ENCODE data around the gene PLBD2. TPM values are rescaled to one million over a fixed set of nuclear protein-coding genes. Genes with fewer than 3 reads are reported as not detected.

Gene PLBD2
- total RNA-seq, 1 experiment from 2014 or later = 6.8 TPM

DNA sequence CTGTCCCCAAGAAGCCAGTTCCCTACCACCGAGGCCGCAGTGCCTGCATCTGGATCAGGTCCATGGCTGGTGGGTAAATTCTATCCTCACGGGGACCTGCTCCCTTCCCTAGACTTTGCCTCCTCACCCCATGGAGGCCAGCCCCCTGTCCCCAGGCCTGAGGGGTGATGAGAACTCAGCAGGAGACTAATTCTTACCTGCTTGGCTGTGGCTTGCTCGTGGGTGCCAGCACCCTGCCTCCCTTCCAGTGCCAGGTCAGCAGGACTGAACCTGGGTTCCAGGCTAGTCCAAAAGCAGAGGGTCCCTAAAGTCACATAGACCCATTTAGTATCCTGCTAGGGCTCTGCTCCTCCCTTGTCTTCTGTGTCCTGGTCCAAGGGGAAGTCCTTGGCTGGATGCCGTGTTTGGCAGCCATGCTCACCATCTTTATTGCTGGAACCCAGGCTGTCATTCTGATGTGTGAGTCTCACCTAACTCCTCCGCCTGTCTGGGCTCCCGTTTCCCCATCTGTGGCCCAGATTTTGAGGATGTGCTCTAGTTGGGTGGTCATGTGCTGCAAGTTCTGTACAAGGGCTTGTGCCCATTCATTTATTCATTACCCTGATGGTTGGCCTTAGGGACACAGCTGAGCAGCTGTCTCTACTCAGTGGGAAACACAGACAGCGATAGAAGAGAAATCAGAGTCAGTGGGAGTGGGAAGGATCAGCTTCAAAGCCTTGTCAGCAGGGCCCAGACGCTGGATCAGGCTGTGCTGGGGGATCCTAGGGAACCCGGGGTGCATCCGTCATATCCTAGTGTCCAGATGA, 949 bp downstream of the PLBD2 start:
- no peaks in the 10 kb centered on the region for H3K9me3 ChIP-seq
- DNase-seq = peak; percentile 52
- no peaks in the 10 kb centered on the region for H3K36me3 ChIP-seq
- H3K27me3 ChIP-seq = no peaks in the 10 kb centered on the region
- peak overlapping the region; percentile 76 for H3K4me3 ChIP-seq

DNA sequence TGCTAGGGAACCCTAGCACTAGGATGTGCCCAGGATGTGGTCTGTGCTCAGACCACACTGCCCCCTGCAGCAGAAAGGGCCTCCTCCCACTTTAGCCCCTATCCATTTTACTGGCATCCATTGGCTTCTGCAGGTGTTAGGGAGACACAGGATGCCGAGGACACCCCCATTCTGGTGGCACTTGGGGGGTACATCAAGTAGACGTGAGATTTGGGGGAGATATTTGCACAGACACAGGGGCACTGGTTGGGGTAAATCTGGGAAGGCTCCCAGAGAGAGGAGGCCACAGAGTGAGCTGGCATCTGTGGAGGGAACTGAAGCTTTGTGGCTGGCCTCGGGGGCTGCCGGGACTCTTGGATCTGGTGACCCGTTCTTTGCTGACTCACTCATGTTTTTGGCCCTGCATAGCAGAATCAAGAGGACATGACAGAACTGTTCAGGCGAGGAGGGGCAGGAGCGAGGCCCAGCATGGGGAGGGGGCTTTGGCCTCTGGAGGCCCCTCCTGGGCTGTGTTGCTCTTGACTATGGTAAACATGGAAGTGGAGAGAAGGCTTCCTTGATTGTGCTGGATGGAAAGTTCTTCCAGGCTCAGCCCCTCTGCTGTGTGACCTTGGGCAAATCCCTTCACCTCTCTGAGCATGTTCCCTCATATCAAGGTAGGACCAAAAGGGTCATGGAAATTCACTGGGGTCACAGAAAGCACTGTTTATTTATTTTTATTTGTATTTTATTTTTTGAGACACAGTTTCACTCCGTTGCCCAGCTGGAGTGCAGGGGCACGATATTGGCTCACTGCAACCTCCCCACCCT, 1.8 kb downstream of the PLBD2 start:
- no peaks in the 10 kb centered on the region for H3K9me3 ChIP-seq
- H3K36me3 ChIP-seq = peaks cover 2% of the 10 kb centered on the region; the same call in 1 of the 2 replicates
- no peaks in the 10 kb centered on the region for H3K27me3 ChIP-seq
- peak overlapping the region; percentile 76 for H3K4me3 ChIP-seq
- DNase-seq = peak; percentile 39

DNA sequence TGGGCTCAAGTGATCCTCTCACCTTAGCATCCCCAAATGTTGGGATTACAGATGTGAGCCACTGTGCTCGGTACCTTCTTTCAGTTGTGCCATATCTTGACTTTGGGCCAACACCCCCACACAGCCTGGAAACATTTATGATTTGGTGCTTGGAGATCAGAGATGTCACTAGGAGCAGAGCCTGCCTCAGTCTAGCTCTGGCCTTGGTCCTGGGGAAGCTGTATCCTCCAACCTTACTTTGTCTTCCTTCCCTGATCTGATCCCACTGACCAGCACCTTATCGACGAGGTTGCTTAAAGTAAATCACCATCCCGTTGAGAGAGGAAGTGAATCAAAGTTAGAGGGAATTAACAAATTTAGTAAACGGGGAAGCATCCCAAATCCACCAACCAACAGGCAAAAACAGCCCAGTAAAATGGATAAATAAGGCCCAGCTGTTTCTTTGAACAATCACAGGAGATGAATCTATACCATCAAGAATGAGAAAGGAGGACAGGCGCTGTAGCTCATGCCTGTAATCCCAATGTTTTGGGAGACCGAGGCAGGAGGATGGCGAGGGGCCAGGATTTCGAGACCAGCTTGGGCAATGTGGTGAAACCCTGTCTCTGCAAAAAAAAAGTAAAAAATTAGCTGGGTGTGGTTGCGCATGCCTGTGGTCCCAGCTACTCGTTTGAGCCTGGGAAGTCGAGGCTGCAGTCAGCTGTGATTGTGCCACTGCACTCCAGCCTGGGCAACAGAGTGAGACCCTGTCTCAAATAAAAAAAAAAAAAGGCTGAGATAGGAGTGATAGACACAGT, 3.4 kb downstream of the PLBD2 start:
- H3K27me3 ChIP-seq = no peaks in the 10 kb centered on the region
- no peaks in the 10 kb centered on the region for H3K9me3 ChIP-seq
- no peak overlapping the region for H3K4me3 ChIP-seq
- no peak for DNase-seq
- H3K36me3 ChIP-seq = peaks cover 2% of the 10 kb centered on the region; the same call in 1 of the 2 replicates

DNA sequence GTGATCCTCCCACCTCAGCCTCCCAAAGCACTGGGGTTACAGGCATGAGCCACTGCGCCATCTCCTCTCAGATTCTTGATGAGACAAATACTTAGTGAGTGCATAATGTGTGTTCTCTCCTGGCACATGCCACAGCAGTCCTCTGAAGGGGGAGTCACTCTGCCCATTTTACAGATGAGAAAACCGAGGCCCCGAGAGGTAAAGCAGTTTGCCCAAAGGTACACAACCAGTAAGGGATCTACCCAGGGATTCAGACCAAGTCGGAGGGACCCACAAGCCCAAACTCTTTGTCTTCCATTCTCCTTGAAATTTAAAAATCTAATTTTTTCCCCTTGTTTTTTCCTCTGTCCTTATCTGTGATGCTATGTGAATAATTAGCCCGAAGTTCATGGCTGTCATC, 6.3 kb downstream of the PLBD2 start:
- H3K9me3 ChIP-seq = no peaks in the 10 kb centered on the region
- peaks cover 2% of the 10 kb centered on the region; the same call in 1 of the 2 replicates for H3K36me3 ChIP-seq
- no peak for DNase-seq

GRCh38 chr12:113365639-113366395, 7.4 kb downstream of the PLBD2 start:
- Histone ChIP-seq H3K27me3 (no peaks in the 10 kb centered on the region), H3K36me3 (peaks cover 2% of the 10 kb centered on the region; the same call in 1 of the 2 replicates), H3K4me3 (no peak overlapping the region), H3K9me3 (no peaks in the 10 kb centered on the region)
- DNase-seq = no peak

More for the DNA sequence above, 6.3 kb downstream of the PLBD2 start:
- Histone ChIP-seq H3K4me3 (no peak overlapping the region), H3K27me3 (no peaks in the 10 kb centered on the region)

- H3K27me3 ChIP-seq = no peaks in the 10 kb centered on the region
- no peak overlapping the region for H3K4me3 ChIP-seq
- H3K36me3 ChIP-seq = peaks cover 2% of the 10 kb centered on the region; the same call in 1 of the 2 replicates
- no peaks in the 10 kb centered on the region for H3K9me3 ChIP-seq
- no peak for DNase-seq
Observed at GRCh38 chr12:113366827-113367226, 8.4 kb downstream of the PLBD2 start.

DNA sequence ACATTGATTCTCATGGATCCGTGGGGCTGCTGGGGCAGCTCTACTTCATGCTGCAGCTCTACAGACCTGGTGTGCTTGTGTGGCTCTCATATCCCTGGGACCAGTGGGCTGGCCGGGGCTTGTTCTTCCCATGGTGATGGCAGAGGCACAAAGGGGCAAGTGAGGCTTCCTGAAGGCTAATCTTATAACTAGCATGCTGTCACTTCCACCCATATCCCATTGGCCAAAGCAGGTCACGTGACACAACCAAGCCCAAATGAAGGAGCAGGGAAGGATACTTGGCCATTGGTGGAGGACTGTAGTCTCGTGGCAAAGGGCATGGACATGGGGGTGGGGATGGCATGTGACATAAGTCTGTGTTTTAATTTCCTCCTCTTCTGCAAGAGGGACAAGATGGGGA, 9.9 kb downstream of the PLBD2 start:
- Histone ChIP-seq H3K36me3 (peaks cover 2% of the 10 kb centered on the region; the same call in 1 of the 2 replicates), H3K27me3 (no peaks in the 10 kb centered on the region), H3K9me3 (no peaks in the 10 kb centered on the region), H3K4me3 (no peak overlapping the region)
- no peak for DNase-seq

GRCh38 chr12:113369391-113369985, 11.1 kb downstream of the PLBD2 start:
- H3K4me3 ChIP-seq = no peak overlapping the region
- peaks cover 2% of the 10 kb centered on the region; the same call in 1 of the 2 replicates for H3K36me3 ChIP-seq
- H3K9me3 ChIP-seq = no peaks in the 10 kb centered on the region
- no peaks in the 10 kb centered on the region for H3K27me3 ChIP-seq
- DNase-seq = no peak

DNA sequence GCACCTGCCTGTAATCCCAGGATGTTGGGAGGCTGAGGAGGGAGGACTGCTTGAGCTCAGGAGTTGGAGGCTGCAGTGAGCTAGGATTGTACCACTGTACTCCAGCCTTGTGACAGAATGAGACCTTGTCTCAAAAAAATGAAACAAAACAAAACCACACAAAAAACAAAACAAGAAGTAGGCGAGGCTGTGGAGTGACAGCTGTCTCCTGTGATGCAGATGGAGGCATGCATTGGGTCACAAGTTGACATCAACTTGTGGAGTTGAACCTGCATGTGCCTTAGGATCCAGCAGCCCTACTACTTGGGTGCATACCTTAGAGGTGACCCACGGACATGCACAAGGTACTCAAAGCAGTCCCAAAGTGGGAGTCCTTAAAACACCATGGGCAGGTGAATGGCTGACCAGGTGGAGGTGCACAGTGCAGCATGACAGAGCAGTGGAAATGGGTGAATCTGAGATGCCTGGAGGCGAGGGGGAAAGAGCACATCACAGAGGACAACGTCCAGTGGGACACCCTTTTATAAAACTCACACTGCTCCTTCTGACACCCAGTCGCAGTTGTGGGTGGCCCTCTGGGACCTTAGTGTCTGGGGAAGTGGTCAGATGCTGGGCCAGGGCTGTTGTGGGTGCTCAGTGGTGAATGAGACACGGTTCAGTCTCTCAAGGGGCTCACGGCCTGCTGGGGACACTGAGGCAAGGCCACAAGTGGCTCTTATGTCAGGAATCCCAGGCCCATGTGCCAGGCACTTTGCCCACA, 12.7 kb downstream of the PLBD2 start:
- no peak for DNase-seq
- no peaks in the 10 kb centered on the region for H3K9me3 ChIP-seq
- H3K36me3 ChIP-seq = peaks cover 12% of the 10 kb centered on the region; the same call in 1 of the 2 replicates
- H3K27me3 ChIP-seq = no peaks in the 10 kb centered on the region
- H3K4me3 ChIP-seq = no peak overlapping the region

DNA sequence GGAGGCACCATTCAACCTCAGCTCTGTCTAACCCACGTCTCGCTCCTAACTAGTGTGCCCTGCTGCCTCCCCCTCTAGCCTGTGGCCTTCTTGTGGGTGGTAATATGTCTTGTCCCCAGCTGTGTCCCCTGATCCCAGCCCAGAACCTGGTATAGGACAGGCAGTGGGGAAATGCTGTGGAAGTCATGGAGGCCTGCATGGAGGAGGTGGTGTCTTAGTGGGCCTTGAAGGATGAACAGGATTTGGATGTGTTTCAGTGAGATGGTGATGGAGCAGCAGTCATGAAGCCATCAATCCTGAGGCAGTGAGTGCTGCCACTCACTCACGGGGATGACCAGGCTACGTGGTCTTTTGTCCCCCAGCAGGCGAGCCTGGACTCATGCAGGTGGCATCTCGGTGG, 13.4 kb downstream of the PLBD2 start:
- no peak for DNase-seq
- Histone ChIP-seq H3K36me3 (peaks cover 15% of the 10 kb centered on the region; the same call in 1 of the 2 replicates), H3K9me3 (no peaks in the 10 kb centered on the region), H3K4me3 (no peak overlapping the region), H3K27me3 (no peaks in the 10 kb centered on the region)

DNA sequence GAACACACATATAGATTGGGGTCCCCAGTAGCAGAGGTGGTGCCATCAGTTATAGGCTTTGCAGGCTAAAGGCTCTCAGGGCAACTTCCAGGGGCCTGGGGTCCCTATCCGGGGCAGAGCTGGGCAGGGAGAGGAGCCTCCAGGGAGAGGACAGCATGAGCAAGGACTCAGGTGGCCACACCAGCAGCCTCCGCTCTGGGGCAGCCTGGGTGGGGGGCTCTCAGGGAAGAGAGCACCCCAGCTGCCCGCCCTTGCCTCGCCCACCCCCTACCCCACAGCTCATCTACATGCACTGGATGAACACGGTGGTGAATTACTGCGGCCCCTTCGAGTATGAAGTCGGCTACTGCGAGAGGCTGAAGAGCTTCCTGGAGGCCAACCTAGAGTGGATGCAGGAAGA, 14.0 kb downstream of the PLBD2 start:
- H3K9me3 ChIP-seq = no peaks in the 10 kb centered on the region
- no peaks in the 10 kb centered on the region for H3K27me3 ChIP-seq
- no peak for DNase-seq
- no peak overlapping the region for H3K4me3 ChIP-seq
- peaks cover 15% of the 10 kb centered on the region; the same call in 1 of the 2 replicates for H3K36me3 ChIP-seq

GRCh38 chr12:113373440-113373839, 15.1 kb downstream of the PLBD2 start:
- DNase-seq = no peak
- Histone ChIP-seq H3K27me3 (no peaks in the 10 kb centered on the region), H3K36me3 (peaks cover 15% of the 10 kb centered on the region; the same call in 1 of the 2 replicates), H3K4me3 (no peak overlapping the region), H3K9me3 (no peaks in the 10 kb centered on the region)

DNA sequence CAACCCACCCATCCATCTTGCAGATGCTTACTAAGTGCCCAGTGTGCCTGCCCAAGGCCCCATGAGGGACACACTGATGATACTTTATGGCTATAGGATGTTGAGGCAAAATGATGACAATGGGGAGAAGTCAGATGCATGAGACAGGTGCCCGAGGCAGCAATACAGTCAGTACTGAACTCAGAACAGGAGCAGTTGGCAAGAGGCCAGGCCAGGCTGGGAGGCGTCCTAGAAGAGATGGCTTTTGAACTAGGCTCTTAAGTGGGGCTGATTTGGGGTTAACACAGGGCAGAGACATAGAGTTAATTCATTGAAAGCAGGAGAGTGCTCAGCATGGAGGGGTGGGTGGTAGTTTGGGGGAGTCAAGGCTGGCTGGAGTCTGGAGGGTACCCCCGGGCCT, 15.6 kb downstream of the PLBD2 start:
- no peak for DNase-seq
- Histone ChIP-seq H3K36me3 (peaks cover 15% of the 10 kb centered on the region; the same call in 1 of the 2 replicates), H3K9me3 (no peaks in the 10 kb centered on the region), H3K4me3 (no peak overlapping the region), H3K27me3 (no peaks in the 10 kb centered on the region)

DNA sequence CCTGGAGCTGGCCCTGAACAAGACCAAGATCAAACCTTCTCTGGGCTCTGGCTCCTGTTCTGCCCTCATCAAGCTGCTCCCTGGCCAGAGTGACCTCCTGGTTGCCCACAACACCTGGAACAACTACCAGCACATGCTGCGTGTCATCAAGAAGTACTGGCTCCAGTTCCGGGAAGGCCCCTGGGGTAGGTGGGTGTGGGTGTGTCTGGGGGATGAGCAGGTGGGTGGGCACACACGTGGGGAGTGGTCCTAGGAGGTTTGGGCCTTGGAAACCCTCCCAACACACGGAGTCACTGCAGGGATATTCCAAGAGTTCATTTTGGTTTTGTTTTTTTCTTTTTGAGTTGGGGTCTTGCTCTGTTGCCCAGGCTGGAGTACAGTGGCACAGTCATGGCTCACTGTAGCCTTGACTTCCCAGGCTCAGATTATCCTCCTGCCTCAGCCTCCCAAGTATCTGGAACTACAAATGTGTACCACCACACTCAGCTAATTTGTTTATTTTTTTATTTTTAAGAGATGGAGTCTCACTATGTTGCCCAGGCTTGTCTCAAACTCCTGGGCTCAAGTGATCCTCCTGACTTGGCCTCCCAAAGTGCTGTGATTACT, 16.5 kb downstream of the PLBD2 start:
- Histone ChIP-seq H3K4me3 (no peak overlapping the region), H3K27me3 (no peaks in the 10 kb centered on the region), H3K9me3 (no peaks in the 10 kb centered on the region), H3K36me3 (peaks cover 15% of the 10 kb centered on the region; the same call in 1 of the 2 replicates)
- DNase-seq = no peak

- H3K27me3 ChIP-seq = no peaks in the 10 kb centered on the region
- no peak overlapping the region for H3K4me3 ChIP-seq
- peaks cover 15% of the 10 kb centered on the region for H3K36me3 ChIP-seq
- no peaks in the 10 kb centered on the region for H3K9me3 ChIP-seq
- DNase-seq = no peak
Observed at GRCh38 chr12:113378291-113378690, 19.9 kb downstream of the PLBD2 start.

Data from MG63 (cell line).